ENCODE data around the gene AADACL2.

DNA sequence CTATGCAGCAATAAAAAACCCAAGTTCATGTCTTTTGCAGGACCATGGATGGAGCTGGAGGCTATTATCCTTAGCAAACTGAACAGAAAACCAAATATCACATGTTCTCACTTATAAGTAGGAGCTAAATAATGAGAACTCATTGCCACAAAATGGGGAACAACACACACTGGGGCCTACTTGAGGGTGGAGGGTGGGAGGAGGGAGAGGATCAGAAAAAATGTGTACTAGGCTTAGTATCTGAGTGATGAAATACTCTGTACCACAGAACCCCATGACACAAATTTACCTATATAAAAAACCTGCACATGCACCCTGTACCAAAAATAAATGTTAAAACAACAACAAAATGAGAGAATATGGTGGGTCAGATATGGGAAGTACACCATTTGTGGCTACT, 49.6 kb upstream of the AADACL2 start:
- TF ChIP-seq, protein P1, sequence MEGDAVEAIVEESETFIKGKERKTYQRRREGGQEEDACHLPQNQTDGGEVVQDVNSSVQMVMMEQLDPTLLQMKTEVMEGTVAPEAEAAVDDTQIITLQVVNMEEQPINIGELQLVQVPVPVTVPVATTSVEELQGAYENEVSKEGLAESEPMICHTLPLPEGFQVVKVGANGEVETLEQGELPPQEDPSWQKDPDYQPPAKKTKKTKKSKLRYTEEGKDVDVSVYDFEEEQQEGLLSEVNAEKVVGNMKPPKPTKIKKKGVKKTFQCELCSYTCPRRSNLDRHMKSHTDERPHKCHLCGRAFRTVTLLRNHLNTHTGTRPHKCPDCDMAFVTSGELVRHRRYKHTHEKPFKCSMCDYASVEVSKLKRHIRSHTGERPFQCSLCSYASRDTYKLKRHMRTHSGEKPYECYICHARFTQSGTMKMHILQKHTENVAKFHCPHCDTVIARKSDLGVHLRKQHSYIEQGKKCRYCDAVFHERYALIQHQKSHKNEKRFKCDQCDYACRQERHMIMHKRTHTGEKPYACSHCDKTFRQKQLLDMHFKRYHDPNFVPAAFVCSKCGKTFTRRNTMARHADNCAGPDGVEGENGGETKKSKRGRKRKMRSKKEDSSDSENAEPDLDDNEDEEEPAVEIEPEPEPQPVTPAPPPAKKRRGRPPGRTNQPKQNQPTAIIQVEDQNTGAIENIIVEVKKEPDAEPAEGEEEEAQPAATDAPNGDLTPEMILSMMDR (IDR thresholded peaks at IDR 0.05): no peak
- no peak for TF ChIP-seq EZH2 (IDR thresholded peaks at IDR 0.05; ENCODE audit: borderline replicate concordance, insufficient read depth, low read depth, low read length, poor library complexity, severe bottlenecking)

Measured in B cell (primary cell).